Measurements from ENCODE around the gene SYNPO2.

SYNPO2 gene

DNA sequence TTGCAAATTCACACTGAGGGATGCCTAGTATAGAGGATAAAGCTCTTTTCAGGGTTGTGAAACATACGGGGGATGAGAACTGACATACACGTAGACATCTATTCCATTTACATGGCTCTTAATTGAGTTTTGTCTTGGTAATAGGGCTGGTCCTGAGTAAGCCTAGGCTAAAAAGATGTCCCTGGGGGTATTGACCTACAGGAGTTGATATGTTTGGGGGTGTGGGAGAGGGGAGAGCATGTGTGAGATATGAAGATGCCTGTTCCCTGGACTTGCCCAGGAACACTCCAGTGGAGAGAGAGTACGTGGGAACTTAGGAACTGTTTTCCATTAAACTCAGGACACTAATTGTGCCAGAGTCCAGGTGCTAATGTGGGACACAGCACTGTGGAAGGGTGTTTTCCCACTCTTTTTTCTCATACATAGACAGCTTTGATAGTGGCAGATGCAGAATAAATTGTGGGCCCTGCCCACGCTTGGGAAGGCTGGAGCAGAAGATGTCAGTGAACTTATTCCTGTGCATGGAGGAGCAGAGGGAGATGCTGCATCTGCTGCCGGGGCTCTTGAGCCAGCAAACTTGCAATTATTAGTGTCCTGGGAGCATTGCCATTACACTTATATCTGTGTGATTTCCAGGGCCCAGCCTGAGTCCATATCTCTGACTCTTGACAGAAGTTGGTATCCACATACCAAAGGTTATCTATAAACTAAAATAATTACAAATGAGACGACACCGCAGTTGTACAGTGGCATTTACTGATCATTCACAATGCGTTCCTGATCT is 20.7 kb downstream of the SYNPO2 start:
- Histone ChIP-seq H3K9ac (ENCODE audit: low read depth in 1 of 2, low read length in 2 of 2) (no peak overlapping the region), H3K4me1 (ENCODE audit: control insufficient read depth in 1 of 2, insufficient read depth in 2 of 2, low read length in 2 of 2) (peaks cover 0 to 15% of the 10 kb centered on the region in 2 donors), H3K27ac (ENCODE audit: low read depth, low read length) (no peak overlapping the region), H3K9me3 (ENCODE audit: control insufficient read depth in 1 of 2, low read length in 2 of 2) (no peaks in the 10 kb centered on the region), H3K36me3 (ENCODE audit: control insufficient read depth in 1 of 2, insufficient read depth in 2 of 2, low read length in 2 of 2) (no peaks in the 10 kb centered on the region), H3K27me3 (ENCODE audit: control insufficient read depth in 1 of 2, insufficient read depth in 2 of 2, low read length in 2 of 2) (no peaks in the 10 kb centered on the region), H3K4me3 (ENCODE audit: low read depth in 1 of 2, low read length in 2 of 2) (no peak overlapping the region)

GRCh38 chr4:118910221-118910620 is 21.6 kb downstream of the SYNPO2 start:
- Histone ChIP-seq H3K27me3 (ENCODE audit: control insufficient read depth in 1 of 2, insufficient read depth in 2 of 2, low read length in 2 of 2) (no peaks in the 10 kb centered on the region), H3K9me3 (ENCODE audit: control insufficient read depth in 1 of 2, low read length in 2 of 2) (no peaks in the 10 kb centered on the region), H3K4me1 (ENCODE audit: control insufficient read depth in 1 of 2, insufficient read depth in 2 of 2, low read length in 2 of 2) (peaks cover 0 to 12% of the 10 kb centered on the region in 2 donors), H3K36me3 (ENCODE audit: control insufficient read depth in 1 of 2, insufficient read depth in 2 of 2, low read length in 2 of 2) (no peaks in the 10 kb centered on the region), H3K9ac (ENCODE audit: low read depth in 1 of 2, low read length in 2 of 2) (no peak overlapping the region), H3K27ac (ENCODE audit: low read depth, low read length) (no peak overlapping the region), H3K4me3 (ENCODE audit: low read depth in 1 of 2, low read length in 2 of 2) (no peak overlapping the region)

DNA sequence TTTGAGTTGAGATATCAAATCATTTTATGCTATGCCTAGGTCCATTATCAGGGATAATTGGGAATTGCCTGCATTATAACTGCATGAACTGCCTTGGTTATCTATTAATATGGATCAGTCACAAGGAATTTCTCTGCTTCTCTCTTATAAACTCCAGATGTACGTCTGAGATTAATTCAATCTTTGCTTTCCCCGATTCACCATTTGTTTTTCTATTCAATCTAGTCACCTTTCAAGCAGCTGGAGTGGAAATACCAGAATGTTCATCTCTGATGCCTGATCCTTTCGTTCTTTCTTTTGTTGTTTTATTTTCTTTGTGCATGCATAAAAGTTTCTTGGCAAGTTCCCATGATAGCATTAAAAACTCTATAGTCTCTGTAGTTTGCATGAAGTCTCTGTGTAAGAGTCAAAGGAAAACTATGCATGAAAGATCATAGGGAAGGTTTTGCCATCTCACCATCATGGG is 22.6 kb downstream of the SYNPO2 start:
- Histone ChIP-seq H3K4me1 (ENCODE audit: control insufficient read depth in 1 of 2, insufficient read depth in 2 of 2, low read length in 2 of 2) (peaks cover 0 to 6% of the 10 kb centered on the region in 2 donors), H3K27me3 (ENCODE audit: control insufficient read depth in 1 of 2, insufficient read depth in 2 of 2, low read length in 2 of 2) (no peaks in the 10 kb centered on the region), H3K4me3 (ENCODE audit: low read depth in 1 of 2, low read length in 2 of 2) (no peak overlapping the region), H3K9me3 (ENCODE audit: control insufficient read depth in 1 of 2, low read length in 2 of 2) (no peaks in the 10 kb centered on the region), H3K27ac (ENCODE audit: low read depth, low read length) (no peak overlapping the region), H3K9ac (ENCODE audit: low read depth in 1 of 2, low read length in 2 of 2) (no peak overlapping the region), H3K36me3 (ENCODE audit: control insufficient read depth in 1 of 2, insufficient read depth in 2 of 2, low read length in 2 of 2) (no peaks in the 10 kb centered on the region)

DNA sequence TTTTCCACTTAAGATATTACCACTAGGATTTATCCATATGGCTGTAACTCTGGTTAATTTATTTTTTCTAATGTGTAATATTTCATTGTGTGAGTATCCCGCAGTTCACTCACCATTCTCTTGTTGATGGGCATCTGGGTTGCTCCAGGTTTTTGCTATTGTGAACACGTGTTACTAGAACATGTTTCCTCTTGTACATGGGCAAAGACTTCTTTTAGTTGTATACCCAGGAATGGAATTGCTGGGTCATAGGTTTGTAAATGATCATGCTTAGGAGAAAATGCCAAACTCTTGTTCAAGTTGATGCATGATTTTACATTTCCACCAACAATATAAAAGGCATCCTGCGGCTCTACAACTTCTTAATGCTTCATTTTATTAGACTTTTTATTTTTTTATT is 26.8 kb downstream of the SYNPO2 start:
- no peaks in the 10 kb centered on the region for H3K27me3 ChIP-seq (ENCODE audit: control insufficient read depth in 1 of 2, insufficient read depth in 2 of 2, low read length in 2 of 2)
- no peaks in the 10 kb centered on the region for H3K36me3 ChIP-seq (ENCODE audit: control insufficient read depth in 1 of 2, insufficient read depth in 2 of 2, low read length in 2 of 2)
- H3K27ac ChIP-seq (ENCODE audit: low read depth, low read length) = no peak overlapping the region
- no peak overlapping the region for H3K4me3 ChIP-seq (ENCODE audit: low read depth in 1 of 2, low read length in 2 of 2)
- no peak overlapping the region for H3K9ac ChIP-seq (ENCODE audit: low read depth in 1 of 2, low read length in 2 of 2)
- peaks cover 0 to 2% of the 10 kb centered on the region in 2 donors for H3K4me1 ChIP-seq (ENCODE audit: control insufficient read depth in 1 of 2, insufficient read depth in 2 of 2, low read length in 2 of 2)
- no peaks in the 10 kb centered on the region for H3K9me3 ChIP-seq (ENCODE audit: control insufficient read depth in 1 of 2, low read length in 2 of 2)

GRCh38 chr4:118916691-118917289 is 28.1 kb downstream of the SYNPO2 start:
- Histone ChIP-seq H3K4me3 (ENCODE audit: low read depth in 1 of 2, low read length in 2 of 2) (no peak overlapping the region), H3K9me3 (ENCODE audit: control insufficient read depth in 1 of 2, low read length in 2 of 2) (no peaks in the 10 kb centered on the region), H3K4me1 (ENCODE audit: control insufficient read depth in 1 of 2, insufficient read depth in 2 of 2, low read length in 2 of 2) (no peaks in the 10 kb centered on the region), H3K9ac (ENCODE audit: low read depth in 1 of 2, low read length in 2 of 2) (no peak overlapping the region), H3K36me3 (ENCODE audit: control insufficient read depth in 1 of 2, insufficient read depth in 2 of 2, low read length in 2 of 2) (no peaks in the 10 kb centered on the region), H3K27me3 (ENCODE audit: control insufficient read depth in 1 of 2, insufficient read depth in 2 of 2, low read length in 2 of 2) (no peaks in the 10 kb centered on the region), H3K27ac (ENCODE audit: low read depth, low read length) (no peak overlapping the region)

- H3K27me3 ChIP-seq (ENCODE audit: control insufficient read depth in 1 of 2, insufficient read depth in 2 of 2, low read length in 2 of 2) = no peaks in the 10 kb centered on the region
- H3K9me3 ChIP-seq (ENCODE audit: control insufficient read depth in 1 of 2, low read length in 2 of 2) = no peaks in the 10 kb centered on the region
- H3K36me3 ChIP-seq (ENCODE audit: control insufficient read depth in 1 of 2, insufficient read depth in 2 of 2, low read length in 2 of 2) = no peaks in the 10 kb centered on the region
- H3K4me1 ChIP-seq (ENCODE audit: control insufficient read depth in 1 of 2, insufficient read depth in 2 of 2, low read length in 2 of 2) = no peaks in the 10 kb centered on the region
- no peak overlapping the region for H3K4me3 ChIP-seq (ENCODE audit: low read depth in 1 of 2, low read length in 2 of 2)
- no peak overlapping the region for H3K9ac ChIP-seq (ENCODE audit: low read depth in 1 of 2, low read length in 2 of 2)
- no peak overlapping the region for H3K27ac ChIP-seq (ENCODE audit: low read depth, low read length)
These were observed 28.9 kb downstream of the SYNPO2 start for GRCh38 chr4:118917582-118917981.

DNA sequence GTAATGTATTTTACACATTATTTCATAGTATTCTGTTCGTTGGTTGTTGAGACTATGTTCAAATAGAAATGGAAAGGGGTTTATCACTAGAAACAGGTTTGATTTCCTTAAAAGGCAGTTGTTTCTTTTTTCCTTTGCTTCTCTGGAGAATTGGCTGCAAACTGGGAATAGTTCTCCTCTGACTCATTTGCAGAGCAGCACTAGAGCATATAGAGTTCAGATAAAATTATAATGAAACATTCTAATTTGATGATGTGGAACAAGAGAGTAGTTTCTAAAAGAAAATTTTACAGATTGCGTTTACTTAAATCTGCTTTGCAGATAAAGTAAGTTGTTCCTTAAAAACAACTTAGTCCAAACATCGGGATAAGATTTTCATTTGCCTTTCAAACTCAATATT is 29.7 kb downstream of the SYNPO2 start:
- no peak overlapping the region for H3K27ac ChIP-seq (ENCODE audit: low read depth, low read length)
- H3K9me3 ChIP-seq (ENCODE audit: control insufficient read depth in 1 of 2, low read length in 2 of 2) = no peaks in the 10 kb centered on the region
- H3K4me3 ChIP-seq (ENCODE audit: low read depth in 1 of 2, low read length in 2 of 2) = no peak overlapping the region
- no peaks in the 10 kb centered on the region for H3K27me3 ChIP-seq (ENCODE audit: control insufficient read depth in 1 of 2, insufficient read depth in 2 of 2, low read length in 2 of 2)
- no peak overlapping the region for H3K9ac ChIP-seq (ENCODE audit: low read depth in 1 of 2, low read length in 2 of 2)
- H3K36me3 ChIP-seq (ENCODE audit: control insufficient read depth in 1 of 2, insufficient read depth in 2 of 2, low read length in 2 of 2) = no peaks in the 10 kb centered on the region
- no peaks in the 10 kb centered on the region for H3K4me1 ChIP-seq (ENCODE audit: control insufficient read depth in 1 of 2, insufficient read depth in 2 of 2, low read length in 2 of 2)

DNA sequence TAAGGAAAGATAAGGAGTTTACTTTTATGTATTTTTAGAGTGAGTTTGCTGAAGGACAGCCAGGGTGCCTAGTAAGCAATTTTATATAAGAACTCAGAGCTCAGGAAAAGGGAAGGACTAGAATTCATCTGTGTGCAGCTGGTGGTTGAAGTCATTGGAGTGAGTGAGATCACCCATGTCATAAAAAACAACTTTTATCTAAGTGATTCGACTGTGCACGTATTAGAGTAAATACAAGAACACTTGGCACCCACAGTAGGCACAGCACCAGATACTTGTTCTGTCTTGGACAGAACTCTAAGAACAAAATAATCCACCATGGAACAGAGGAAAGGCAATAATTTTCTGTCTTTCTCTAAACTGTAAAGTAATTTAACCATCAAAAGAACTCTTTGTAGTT is 31.6 kb downstream of the SYNPO2 start:
- H3K36me3 ChIP-seq (ENCODE audit: control insufficient read depth in 1 of 2, insufficient read depth in 2 of 2, low read length in 2 of 2) = no peaks in the 10 kb centered on the region
- no peak overlapping the region for H3K9ac ChIP-seq (ENCODE audit: low read depth in 1 of 2, low read length in 2 of 2)
- no peaks in the 10 kb centered on the region for H3K4me1 ChIP-seq (ENCODE audit: control insufficient read depth in 1 of 2, insufficient read depth in 2 of 2, low read length in 2 of 2)
- H3K27ac ChIP-seq (ENCODE audit: low read depth, low read length) = no peak overlapping the region
- H3K4me3 ChIP-seq (ENCODE audit: low read depth in 1 of 2, low read length in 2 of 2) = no peak overlapping the region
- no peaks in the 10 kb centered on the region for H3K9me3 ChIP-seq (ENCODE audit: control insufficient read depth in 1 of 2, low read length in 2 of 2)
- H3K27me3 ChIP-seq (ENCODE audit: control insufficient read depth in 1 of 2, insufficient read depth in 2 of 2, low read length in 2 of 2) = no peaks in the 10 kb centered on the region

DNA sequence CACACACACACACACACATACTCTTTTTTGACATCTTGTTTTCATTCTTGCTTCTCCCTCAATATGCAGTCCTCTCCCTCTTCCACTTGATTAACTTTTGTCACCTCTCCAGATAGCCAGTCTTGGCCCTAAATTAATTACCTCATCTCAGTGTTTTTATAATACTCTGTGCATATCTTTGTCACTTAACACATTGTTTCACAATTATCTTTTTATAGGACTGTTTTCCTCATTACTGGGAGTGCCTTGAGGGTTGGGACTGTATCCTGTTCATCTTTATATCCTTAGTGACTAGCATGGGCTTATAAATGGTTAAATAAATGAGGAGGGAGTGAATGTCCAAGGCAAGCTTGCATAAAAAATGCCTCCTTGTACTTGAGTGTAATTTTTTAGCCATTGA is 33.1 kb downstream of the SYNPO2 start:
- H3K4me1 ChIP-seq (ENCODE audit: control insufficient read depth in 1 of 2, insufficient read depth in 2 of 2, low read length in 2 of 2) = peaks cover 0 to 5% of the 10 kb centered on the region in 2 donors
- no peaks in the 10 kb centered on the region for H3K36me3 ChIP-seq (ENCODE audit: control insufficient read depth in 1 of 2, insufficient read depth in 2 of 2, low read length in 2 of 2)
- no peak overlapping the region for H3K4me3 ChIP-seq (ENCODE audit: low read depth in 1 of 2, low read length in 2 of 2)
- H3K9me3 ChIP-seq (ENCODE audit: control insufficient read depth in 1 of 2, low read length in 2 of 2) = no peaks in the 10 kb centered on the region
- H3K27ac ChIP-seq (ENCODE audit: low read depth, low read length) = no peak overlapping the region
- H3K27me3 ChIP-seq (ENCODE audit: control insufficient read depth in 1 of 2, insufficient read depth in 2 of 2, low read length in 2 of 2) = no peaks in the 10 kb centered on the region
- no peak overlapping the region for H3K9ac ChIP-seq (ENCODE audit: low read depth in 1 of 2, low read length in 2 of 2)

DNA sequence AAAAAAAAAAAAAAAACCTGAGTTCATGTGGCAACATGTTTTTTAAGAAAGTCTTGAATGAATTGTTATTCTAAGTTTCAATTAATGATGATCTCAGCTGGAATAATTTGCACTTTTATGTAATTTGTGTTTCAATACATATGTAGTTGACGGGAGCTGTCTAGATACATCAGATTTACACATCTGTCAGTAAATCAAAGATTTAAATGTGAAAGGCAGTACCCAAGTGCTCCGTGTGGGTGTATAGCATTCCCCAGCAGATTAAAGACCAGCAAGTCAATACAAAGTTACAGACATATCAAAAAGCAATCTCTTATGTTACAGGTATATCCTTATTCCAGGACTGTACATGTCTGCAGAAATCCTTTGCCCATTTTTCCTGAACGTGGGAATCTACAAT is 35.2 kb downstream of the SYNPO2 start:
- Histone ChIP-seq H3K27me3 (ENCODE audit: control insufficient read depth in 1 of 2, insufficient read depth in 2 of 2, low read length in 2 of 2) (no peaks in the 10 kb centered on the region), H3K9me3 (ENCODE audit: control insufficient read depth in 1 of 2, low read length in 2 of 2) (no peaks in the 10 kb centered on the region), H3K4me3 (ENCODE audit: low read depth in 1 of 2, low read length in 2 of 2) (no peak overlapping the region), H3K9ac (ENCODE audit: low read depth in 1 of 2, low read length in 2 of 2) (no peak overlapping the region), H3K4me1 (ENCODE audit: control insufficient read depth in 1 of 2, insufficient read depth in 2 of 2, low read length in 2 of 2) (peaks cover 0 to 9% of the 10 kb centered on the region in 2 donors), H3K36me3 (ENCODE audit: control insufficient read depth in 1 of 2, insufficient read depth in 2 of 2, low read length in 2 of 2) (no peaks in the 10 kb centered on the region), H3K27ac (ENCODE audit: low read depth, low read length) (no peak overlapping the region)

All from duodenal mucosa (tissue), 2 donors.